ENCODE results near the gene TMEM8B.

Gene TMEM8B

DNA sequence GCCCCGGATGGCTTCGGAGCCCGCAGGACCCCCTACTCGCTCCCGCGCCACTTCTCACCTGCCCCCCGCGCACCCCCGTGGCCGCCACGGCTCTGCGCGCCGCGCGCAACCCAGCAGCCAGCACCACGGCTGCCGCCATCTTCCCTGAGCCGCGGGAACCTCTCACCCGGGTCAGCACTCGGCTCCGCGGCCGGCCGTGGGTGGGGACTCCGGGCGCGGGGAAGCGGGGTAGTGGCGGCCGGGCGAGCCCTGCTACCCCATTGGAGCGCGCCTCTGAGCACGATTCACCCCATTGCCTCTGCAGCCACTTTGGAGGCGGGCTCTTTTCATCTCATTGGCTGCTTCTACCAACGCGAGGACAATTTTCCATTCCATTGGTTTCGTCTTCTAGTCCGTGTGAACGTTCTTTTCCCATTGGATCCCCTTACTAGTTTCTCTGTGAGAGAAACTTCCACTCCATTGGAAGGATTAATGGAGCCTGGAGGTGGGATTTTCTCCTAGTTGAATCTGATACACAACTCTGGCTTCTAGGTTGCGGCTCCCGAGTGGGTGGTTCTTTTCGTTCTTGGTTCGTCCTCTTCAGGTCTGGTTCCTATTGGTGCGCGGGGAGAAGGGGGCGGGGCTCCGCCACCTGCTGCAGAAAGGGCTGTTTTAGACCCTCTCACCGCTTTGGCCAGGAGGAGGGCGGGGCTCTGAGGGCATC is 14.0 kb upstream of the TMEM8B start, which contains the start of gene HINT2:
TSS of gene HINT2 (minus strand) at position 202 of the 703 bp plus-strand sequence. CDS start at position 139, 63 bp downstream.
- in situ Hi-C loops (cut with HindIII; ENCODE audit: low sequenced_read_pairs), result loop anchor here (5.0 kb wide), 1 partner anchor 68 kb away; the partner anchor contains the start of genes GBA2 and RGP1
- H3K4me3 ChIP-seq (ENCODE audit: low read depth, low read length), result peak within 1 kb of the TSS; percentile 80
- TF ChIP-seq, protein P1, sequence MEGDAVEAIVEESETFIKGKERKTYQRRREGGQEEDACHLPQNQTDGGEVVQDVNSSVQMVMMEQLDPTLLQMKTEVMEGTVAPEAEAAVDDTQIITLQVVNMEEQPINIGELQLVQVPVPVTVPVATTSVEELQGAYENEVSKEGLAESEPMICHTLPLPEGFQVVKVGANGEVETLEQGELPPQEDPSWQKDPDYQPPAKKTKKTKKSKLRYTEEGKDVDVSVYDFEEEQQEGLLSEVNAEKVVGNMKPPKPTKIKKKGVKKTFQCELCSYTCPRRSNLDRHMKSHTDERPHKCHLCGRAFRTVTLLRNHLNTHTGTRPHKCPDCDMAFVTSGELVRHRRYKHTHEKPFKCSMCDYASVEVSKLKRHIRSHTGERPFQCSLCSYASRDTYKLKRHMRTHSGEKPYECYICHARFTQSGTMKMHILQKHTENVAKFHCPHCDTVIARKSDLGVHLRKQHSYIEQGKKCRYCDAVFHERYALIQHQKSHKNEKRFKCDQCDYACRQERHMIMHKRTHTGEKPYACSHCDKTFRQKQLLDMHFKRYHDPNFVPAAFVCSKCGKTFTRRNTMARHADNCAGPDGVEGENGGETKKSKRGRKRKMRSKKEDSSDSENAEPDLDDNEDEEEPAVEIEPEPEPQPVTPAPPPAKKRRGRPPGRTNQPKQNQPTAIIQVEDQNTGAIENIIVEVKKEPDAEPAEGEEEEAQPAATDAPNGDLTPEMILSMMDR (IDR thresholded peaks at IDR 0.05; ENCODE audit: low read depth, low read length, missing control alignments), result no peak

DNA sequence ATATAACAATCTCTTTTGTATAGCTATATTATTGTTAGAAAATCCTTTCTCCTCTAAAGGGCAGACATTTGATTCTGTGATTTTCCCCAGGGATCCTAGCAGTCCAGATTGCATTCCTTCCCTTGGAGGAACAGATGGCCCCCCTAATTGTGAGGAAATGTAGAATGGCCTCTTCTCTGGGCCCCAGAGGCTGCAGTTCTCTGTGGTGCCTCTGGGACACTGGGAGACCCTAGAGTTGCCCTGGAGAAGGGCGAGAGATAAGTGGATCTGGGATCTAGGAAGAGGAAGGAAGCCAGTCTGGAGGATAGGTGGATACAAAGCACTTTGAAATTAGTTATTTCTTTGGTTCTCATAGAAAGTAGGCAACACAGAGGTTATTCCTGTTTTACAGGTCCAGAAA is 12.3 kb upstream of the TMEM8B start:
- H3K4me3 ChIP-seq (ENCODE audit: low read depth, low read length), result no peak overlapping the region
- TF ChIP-seq, protein P1 (IDR thresholded peaks at IDR 0.05; ENCODE audit: low read depth, low read length, missing control alignments), result no peak

More for the DNA sequence above, 14.0 kb upstream of the TMEM8B start, which contains the start of gene HINT2:
- DNase-seq (ENCODE audit: low read depth), result peak; percentile 99

DNA sequence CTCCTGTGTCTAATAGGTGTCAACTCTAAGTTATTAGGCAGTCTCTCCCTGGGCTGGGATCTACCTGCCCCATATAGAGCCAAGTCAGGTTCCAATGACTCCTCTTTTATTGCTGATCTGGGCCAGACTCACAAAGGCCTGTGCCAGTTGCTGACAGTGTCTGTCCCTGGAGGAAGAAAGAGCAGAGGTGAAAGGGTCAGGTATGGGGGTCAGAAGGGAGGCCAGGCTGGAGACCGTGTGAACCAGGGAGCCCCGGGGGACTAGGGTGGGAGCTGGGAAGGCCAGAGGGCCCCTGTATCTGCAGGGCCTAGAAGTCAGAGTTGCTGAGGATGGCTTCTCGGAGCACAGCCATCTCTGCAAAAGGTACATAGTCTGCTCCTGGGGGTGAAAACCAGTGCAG is 10.7 kb upstream of the TMEM8B start:
- in situ Hi-C loops (cut with HindIII; ENCODE audit: low sequenced_read_pairs), result no loop called here
- no peak overlapping the region for H3K4me3 ChIP-seq (ENCODE audit: low read depth, low read length)
- TF ChIP-seq, protein P1 (IDR thresholded peaks at IDR 0.05; ENCODE audit: low read depth, low read length, missing control alignments), result no peak
- DNase-seq (ENCODE audit: low read depth), result no peak

More for the DNA sequence above, 12.3 kb upstream of the TMEM8B start:
- DNase-seq (ENCODE audit: low read depth), result no peak
- in situ Hi-C loops (cut with HindIII; ENCODE audit: low sequenced_read_pairs), result no loop called here

DNA sequence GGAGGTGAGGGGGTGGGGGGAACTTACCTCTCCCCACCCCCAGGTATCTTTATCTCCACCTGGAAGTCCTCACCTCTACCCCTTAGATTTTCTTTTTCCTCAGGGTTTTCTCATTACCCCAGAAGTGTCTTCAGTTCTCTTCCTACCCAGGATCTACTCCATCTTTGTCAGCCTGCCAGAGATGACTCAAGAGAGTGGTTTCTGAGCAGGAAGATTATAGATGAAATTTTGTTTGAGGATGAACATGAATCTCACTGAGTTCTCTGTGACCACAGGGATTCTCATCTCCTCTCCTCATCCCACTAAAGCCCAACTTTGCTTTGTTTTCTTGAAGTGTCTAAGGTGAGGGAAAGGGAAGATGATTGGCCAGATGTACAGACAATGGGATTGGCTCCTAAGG is 9.0 kb upstream of the TMEM8B start:
- in situ Hi-C loops (cut with HindIII; ENCODE audit: low sequenced_read_pairs), result no loop called here
- TF ChIP-seq, protein P1 (IDR thresholded peaks at IDR 0.05; ENCODE audit: low read depth, low read length, missing control alignments), result no peak
- no peak overlapping the region for H3K4me3 ChIP-seq (ENCODE audit: low read depth, low read length)
- DNase-seq (ENCODE audit: low read depth), result peak; percentile 39

DNA sequence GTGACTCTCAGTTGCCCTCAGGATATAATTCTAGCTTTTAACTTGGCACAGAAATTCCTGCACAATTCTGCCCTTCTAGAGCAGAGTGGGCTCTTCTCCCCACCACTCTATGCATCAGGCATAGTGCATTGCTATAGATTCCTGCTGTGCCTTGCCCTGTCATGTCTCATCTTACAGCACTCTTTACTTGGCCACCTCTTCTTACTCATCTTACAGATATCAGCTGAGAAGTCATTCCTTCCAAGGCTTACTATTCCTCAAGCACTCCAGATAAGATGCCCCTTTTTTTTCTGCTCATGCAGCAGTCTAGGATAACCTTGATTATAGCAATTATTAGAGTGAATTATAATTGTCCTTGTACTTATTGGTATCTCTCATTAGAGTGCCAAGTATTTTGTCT is 6.1 kb upstream of the TMEM8B start:
- H3K4me3 ChIP-seq (ENCODE audit: low read depth, low read length), result no peak overlapping the region
- no peak for DNase-seq (ENCODE audit: low read depth)
- TF ChIP-seq, protein P1 (IDR thresholded peaks at IDR 0.05; ENCODE audit: low read depth, low read length, missing control alignments), result no peak
- in situ Hi-C loops (cut with HindIII; ENCODE audit: low sequenced_read_pairs), result no loop called here

DNA sequence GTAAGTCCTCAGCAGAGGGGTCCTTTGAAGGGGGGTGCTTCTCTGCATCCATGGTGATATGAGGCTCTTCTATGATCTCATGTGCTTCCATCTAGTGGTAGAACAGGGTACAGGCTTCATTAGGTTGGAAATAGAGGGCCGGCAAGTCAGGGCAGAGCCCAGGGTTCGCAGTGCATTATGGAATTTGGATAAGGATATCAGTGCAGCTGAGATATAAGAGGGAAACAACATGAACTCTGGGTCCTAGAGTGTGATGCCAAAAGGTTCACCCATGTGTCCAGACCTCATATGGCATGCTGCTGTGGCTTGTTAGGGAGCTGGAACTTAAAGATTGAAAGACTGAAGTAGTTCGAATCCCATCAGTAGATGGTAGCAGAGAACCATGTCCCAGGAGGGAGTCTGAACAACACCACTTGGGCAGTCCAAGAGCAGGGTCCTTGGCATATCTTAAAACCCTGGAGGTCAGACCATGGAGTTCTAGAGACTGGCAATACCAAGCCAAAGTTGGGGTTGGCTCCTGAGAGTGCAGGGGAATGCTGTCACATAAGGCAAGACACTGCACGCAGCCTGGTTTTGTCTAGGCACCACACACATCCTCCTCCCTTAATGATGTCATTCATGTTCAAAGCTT is 2.8 kb upstream of the TMEM8B start:
- TF ChIP-seq, protein P1 (IDR thresholded peaks at IDR 0.05; ENCODE audit: low read depth, low read length, missing control alignments), result peak; percentile 83
- DNase-seq (ENCODE audit: low read depth), result peak; percentile 36
- H3K4me3 ChIP-seq (ENCODE audit: low read depth, low read length), result no peak overlapping the region
- in situ Hi-C loops (cut with HindIII; ENCODE audit: low sequenced_read_pairs), result loop anchor here (5.0 kb wide), 1 partner anchor 41 kb away; no protein-coding TSS in a partner anchor

Measured in astrocyte of the cerebellum (primary cell).